Karpas-422 (cell line): ENCODE results near the gene GEMIN7. TPM values are rescaled to one million over a fixed set of nuclear protein-coding genes. Genes with fewer than 3 reads are reported as not detected.

ENCODE experiments used
- DNase-seq: peaks from one replicate; pipeline ENCODE4 v3.0.0-alpha.2; 2015
- H2AFZ ChIP-seq: fragments of 200-600 bp; sonication (generic); 2 replicates; pipeline ENCODE4 v1.6.1; 2014; ENCODE audit warnings: antibody characterized with exemption, low read length, mixed read lengths
- H3K27ac ChIP-seq: fragments of 200-600 bp; sonication (generic); 2 replicates; pipeline ENCODE4 v1.5.1; 2014; ENCODE audit warnings: mild to moderate bottlenecking, low read length, moderate library complexity
- H3K27me3 ChIP-seq: fragments of 200-600 bp; sonication (generic); 2 replicates; pipeline ENCODE4 v1.6.1; 2014; ENCODE audit warnings: low read length, mixed read lengths
- H3K36me3 ChIP-seq: fragments of 200-600 bp; sonication (generic); 2 replicates; pipeline ENCODE4 v1.6.1; 2014; ENCODE audit warnings: low read length, mixed read lengths; ENCODE audit not compliant: insufficient read depth
- H3K4me1 ChIP-seq: fragments of 200-600 bp; sonication (generic); 2 replicates; pipeline ENCODE4 v1.6.1; 2014; ENCODE audit warnings: mild to moderate bottlenecking, low read length, mixed read lengths
- H3K4me2 ChIP-seq: fragments of 200-600 bp; sonication (generic); 2 replicates; pipeline ENCODE4 v1.6.1; 2014; ENCODE audit warnings: low read length, low read depth, mild to moderate bottlenecking; ENCODE audit not compliant: poor library complexity, severe bottlenecking
- H3K4me3 ChIP-seq: fragments of 200-600 bp; sonication (generic); 2 replicates; pipeline ENCODE4 v1.5.1; 2014; ENCODE audit warnings: mild to moderate bottlenecking, antibody characterized with exemption, low read length, mixed read lengths
- H3K79me2 ChIP-seq: fragments of 200-600 bp; sonication (generic); 2 replicates; pipeline ENCODE4 v1.6.1; 2014; ENCODE audit warnings: mild to moderate bottlenecking, low read length, mixed read lengths
- H3K9ac ChIP-seq: fragments of 200-600 bp; sonication (generic); 2 replicates; pipeline ENCODE4 v1.6.0; 2014; ENCODE audit warnings: low read length
- H3K9me2 ChIP-seq: fragments of 200-600 bp; sonication (generic), shearing (Covaris generic); replicated peaks from 2 replicates; pipeline ENCODE4 v1.6.0; 2014; ENCODE audit warnings: mild to moderate bottlenecking, low read length, moderate library complexity; ENCODE audit not compliant: insufficient read depth
- H3K9me3 ChIP-seq: fragments of 300-700, 200-600 bp; sonication (generic); 2 replicates; pipeline ENCODE4 v1.6.1; 2014; ENCODE audit warnings: low read length, mixed read lengths
- H4K20me1 ChIP-seq: fragments of 200-600 bp; sonication (generic); 2 replicates; pipeline ENCODE4 v1.6.1; 2014; ENCODE audit warnings: mild to moderate bottlenecking, antibody characterized with exemption, low read length, low read depth; ENCODE audit not compliant: insufficient read depth
- total RNA-seq: library from RNA; depleted of rRNA; stranded (reverse); fragments of >200 nt; shearing (Covaris generic); gene quantifications from 2 replicates; pipeline ENCODE4 v1.2.3, GENCODE V29; 2014; ENCODE audit warnings: low replicate concordance

GEMIN7 gene
- total RNA-seq, 1 experiment from 2014 or later: 85.2 TPM

- Histone ChIP-seq H3K4me2 (peak within 1 kb of the TSS; percentile 86), H3K9me2 (no peaks in the 10 kb centered on the region), H3K9ac (peak within 1 kb of the TSS; percentile 94), H3K4me3 (peak within 1 kb of the TSS; percentile 98), H3K9me3 (no peaks in the 10 kb centered on the region), H3K27ac (peak within 1 kb of the TSS; percentile 96), H3K79me2 (peaks cover 61% of the 10 kb centered on the region), H3K27me3 (no peaks in the 10 kb centered on the region), H3K4me1 (peaks cover 64% of the 10 kb centered on the region), H2AFZ (no peak within 1 kb of the TSS), H3K36me3 (peaks cover 14% of the 10 kb centered on the region), H4K20me1 (peaks cover 31% of the 10 kb centered on the region)
- peak; percentile 94 for DNase-seq
Measured at GRCh38 chr19:45076029-45076850, 2.8 kb upstream of the GEMIN7 start, which contains the start of gene ZNF296. ZNF296 (minus strand) TSS chr19:45076478; CDS start chr19:45076373, 105 bp downstream.

- DNase-seq: peak; percentile 45
- H3K79me2 ChIP-seq: peaks cover 70% of the 10 kb centered on the region
- H3K4me1 ChIP-seq: peaks cover 55% of the 10 kb centered on the region
- H3K36me3 ChIP-seq: peaks cover 23% of the 10 kb centered on the region
- H3K9me3 ChIP-seq: no peaks in the 10 kb centered on the region
- peak overlapping the region; percentile 98 for H3K4me3 ChIP-seq
- H4K20me1 ChIP-seq: peaks cover 28% of the 10 kb centered on the region
- no peak overlapping the region for H2AFZ ChIP-seq
- no peaks in the 10 kb centered on the region for H3K9me2 ChIP-seq
- H3K9ac ChIP-seq: peak overlapping the region; percentile 94
- peak overlapping the region; percentile 86 for H3K4me2 ChIP-seq
- no peaks in the 10 kb centered on the region for H3K27me3 ChIP-seq
- peak overlapping the region; percentile 96 for H3K27ac ChIP-seq
Measured at GRCh38 chr19:45076851-45077730, 2.0 kb upstream of the GEMIN7 start.

- peak overlapping the region; percentile 96 for H3K27ac ChIP-seq
- DNase-seq: no peak
- peaks cover 31% of the 10 kb centered on the region for H3K36me3 ChIP-seq
- H3K9me2 ChIP-seq: no peaks in the 10 kb centered on the region
- H2AFZ ChIP-seq: peak overlapping the region; percentile 20; the same call in 1 of the 2 replicates
- H3K4me1 ChIP-seq: peaks cover 47% of the 10 kb centered on the region
- H3K79me2 ChIP-seq: peaks cover 81% of the 10 kb centered on the region
- H3K4me3 ChIP-seq: peak overlapping the region; percentile 94
- H3K9me3 ChIP-seq: no peaks in the 10 kb centered on the region
- H3K4me2 ChIP-seq: peak overlapping the region; percentile 91
- H4K20me1 ChIP-seq: peaks cover 24% of the 10 kb centered on the region
- peak overlapping the region; percentile 98 for H3K9ac ChIP-seq
- H3K27me3 ChIP-seq: no peaks in the 10 kb centered on the region
Measured at GRCh38 chr19:45078390-45079062, 534 bp upstream of the GEMIN7 start.

GRCh38 chr19:45079911-45080370 lies 881 bp downstream of the GEMIN7 start:
- H3K9me2 ChIP-seq: no peaks in the 10 kb centered on the region
- peak overlapping the region; percentile 94 for H3K4me3 ChIP-seq
- peak overlapping the region; percentile 96 for H3K27ac ChIP-seq
- no peaks in the 10 kb centered on the region for H3K27me3 ChIP-seq
- peaks cover 14% of the 10 kb centered on the region for H4K20me1 ChIP-seq
- H3K36me3 ChIP-seq: peaks cover 23% of the 10 kb centered on the region
- no peak for DNase-seq
- peak overlapping the region; percentile 98 for H3K9ac ChIP-seq
- peaks cover 38% of the 10 kb centered on the region for H3K4me1 ChIP-seq
- no peaks in the 10 kb centered on the region for H3K9me3 ChIP-seq
- no peak overlapping the region for H2AFZ ChIP-seq
- H3K79me2 ChIP-seq: peaks cover 77% of the 10 kb centered on the region
- peak overlapping the region; percentile 91 for H3K4me2 ChIP-seq

- Histone ChIP-seq H3K79me2 (peaks cover 71% of the 10 kb centered on the region), H3K27me3 (no peaks in the 10 kb centered on the region), H3K4me1 (peaks cover 28% of the 10 kb centered on the region), H3K27ac (no peak overlapping the region), H2AFZ (no peak overlapping the region), H3K4me3 (no peak overlapping the region), H3K9me3 (no peaks in the 10 kb centered on the region), H4K20me1 (peaks cover 13% of the 10 kb centered on the region), H3K4me2 (no peak overlapping the region), H3K9me2 (no peaks in the 10 kb centered on the region), H3K9ac (no peak overlapping the region), H3K36me3 (peaks cover 22% of the 10 kb centered on the region)
- no peak for DNase-seq
Measured at GRCh38 chr19:45082170-45082569, 3.1 kb downstream of the GEMIN7 start.

GRCh38 chr19:45086480-45086879 lies 7.4 kb downstream of the GEMIN7 start:
- Histone ChIP-seq H3K36me3 (peaks cover 24% of the 10 kb centered on the region), H3K9me2 (no peaks in the 10 kb centered on the region), H3K27ac (no peak overlapping the region), H4K20me1 (peaks cover 9% of the 10 kb centered on the region), H3K79me2 (peaks cover 34% of the 10 kb centered on the region), H3K9me3 (no peaks in the 10 kb centered on the region), H3K27me3 (no peaks in the 10 kb centered on the region), H3K9ac (no peak overlapping the region), H3K4me3 (no peak overlapping the region), H3K4me1 (peaks cover 9% of the 10 kb centered on the region), H2AFZ (no peak overlapping the region), H3K4me2 (no peak overlapping the region)
- no peak for DNase-seq

- H3K9me3 ChIP-seq: no peaks in the 10 kb centered on the region
- no peaks in the 10 kb centered on the region for H3K9me2 ChIP-seq
- no peak overlapping the region for H3K27ac ChIP-seq
- H3K36me3 ChIP-seq: peaks cover 13% of the 10 kb centered on the region
- no peaks in the 10 kb centered on the region for H3K27me3 ChIP-seq
- no peak overlapping the region for H3K9ac ChIP-seq
- H4K20me1 ChIP-seq: no peaks in the 10 kb centered on the region; the same call in 1 of the 2 replicates
- peaks cover 18% of the 10 kb centered on the region for H3K4me1 ChIP-seq
- H3K79me2 ChIP-seq: peaks cover 24% of the 10 kb centered on the region
- H3K4me2 ChIP-seq: no peak overlapping the region
- no peak overlapping the region for H3K4me3 ChIP-seq
- H2AFZ ChIP-seq: no peak overlapping the region
- DNase-seq: no peak
Measured at GRCh38 chr19:45087531-45087930, 8.5 kb downstream of the GEMIN7 start.
